Prostate gland (tissue), 2 donors: ENCODE measurements around the gene ELMO1.

Experiments
- POLR2A ChIP-seq: fragments of 450-650 bp; IDR thresholded peaks from one replicate; pipeline ENCODE4 v1.6.1; 2016; ENCODE audit warnings: antibody characterized with exemption, mild to moderate bottlenecking
- POLR2AphosphoS5 ChIP-seq: sonication (generic); formaldehyde crosslinking; IDR thresholded peaks from one replicate; pipeline ENCODE4 v1.6.1; 2017; ENCODE audit warnings: antibody characterized with exemption
- TF ChIP-seq, protein P1 (sequence below), 4 experiments: fragments of 200-600 bp in 2 of 4; fragments of 450-650 bp in 2 of 4; sonication (generic) in 2 of 4; IDR thresholded peaks; 1 replicate in 3 of 4; 2 replicates in 1 of 4; pipeline ENCODE4 v1.5.1; 2016 to 2019; ENCODE audit warnings: antibody characterized with exemption in 4 of 4, mild to moderate bottlenecking in 2 of 4, moderate library complexity in 2 of 4

DNA sequence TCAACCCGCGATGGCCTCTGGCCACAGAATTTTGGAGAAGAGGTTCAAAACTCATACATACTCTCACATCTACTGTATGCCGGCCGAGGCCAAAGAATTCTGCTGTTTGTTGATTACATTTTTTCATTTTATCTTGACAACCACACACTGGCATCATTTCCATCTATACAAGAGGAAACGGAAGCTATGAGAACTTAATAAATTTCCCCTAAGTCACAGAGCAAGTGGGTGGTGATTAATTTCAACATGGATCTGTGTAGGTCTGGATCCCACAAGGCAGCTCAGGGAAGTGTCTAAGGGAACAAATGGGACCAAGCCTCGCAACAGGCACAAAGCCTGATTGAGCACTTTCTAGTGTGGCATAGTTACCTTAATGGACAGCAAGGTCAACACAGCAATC, 18.0 kb downstream of the ELMO1 start:
- TF ChIP-seq POLR2A: no peak
- TF ChIP-seq, protein P1, sequence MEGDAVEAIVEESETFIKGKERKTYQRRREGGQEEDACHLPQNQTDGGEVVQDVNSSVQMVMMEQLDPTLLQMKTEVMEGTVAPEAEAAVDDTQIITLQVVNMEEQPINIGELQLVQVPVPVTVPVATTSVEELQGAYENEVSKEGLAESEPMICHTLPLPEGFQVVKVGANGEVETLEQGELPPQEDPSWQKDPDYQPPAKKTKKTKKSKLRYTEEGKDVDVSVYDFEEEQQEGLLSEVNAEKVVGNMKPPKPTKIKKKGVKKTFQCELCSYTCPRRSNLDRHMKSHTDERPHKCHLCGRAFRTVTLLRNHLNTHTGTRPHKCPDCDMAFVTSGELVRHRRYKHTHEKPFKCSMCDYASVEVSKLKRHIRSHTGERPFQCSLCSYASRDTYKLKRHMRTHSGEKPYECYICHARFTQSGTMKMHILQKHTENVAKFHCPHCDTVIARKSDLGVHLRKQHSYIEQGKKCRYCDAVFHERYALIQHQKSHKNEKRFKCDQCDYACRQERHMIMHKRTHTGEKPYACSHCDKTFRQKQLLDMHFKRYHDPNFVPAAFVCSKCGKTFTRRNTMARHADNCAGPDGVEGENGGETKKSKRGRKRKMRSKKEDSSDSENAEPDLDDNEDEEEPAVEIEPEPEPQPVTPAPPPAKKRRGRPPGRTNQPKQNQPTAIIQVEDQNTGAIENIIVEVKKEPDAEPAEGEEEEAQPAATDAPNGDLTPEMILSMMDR (IDR thresholded peaks at IDR 0.05): no peak
- TF ChIP-seq POLR2AphosphoS5: no peak
